NCI-H526 treated with DMSO at 0.1 percent for 48 hours (cell line): ENCODE data around the gene PRRX2.

Experiments
- DNase-seq: peaks from one replicate; lab custom pipeline; 2025; lab: John Stamatoyannopoulos, UW

PRRX2 gene

GRCh38 chr9:129637102-129637501 is 28.3 kb upstream of the PRRX2 start:
- no peak for DNase-seq

DNA sequence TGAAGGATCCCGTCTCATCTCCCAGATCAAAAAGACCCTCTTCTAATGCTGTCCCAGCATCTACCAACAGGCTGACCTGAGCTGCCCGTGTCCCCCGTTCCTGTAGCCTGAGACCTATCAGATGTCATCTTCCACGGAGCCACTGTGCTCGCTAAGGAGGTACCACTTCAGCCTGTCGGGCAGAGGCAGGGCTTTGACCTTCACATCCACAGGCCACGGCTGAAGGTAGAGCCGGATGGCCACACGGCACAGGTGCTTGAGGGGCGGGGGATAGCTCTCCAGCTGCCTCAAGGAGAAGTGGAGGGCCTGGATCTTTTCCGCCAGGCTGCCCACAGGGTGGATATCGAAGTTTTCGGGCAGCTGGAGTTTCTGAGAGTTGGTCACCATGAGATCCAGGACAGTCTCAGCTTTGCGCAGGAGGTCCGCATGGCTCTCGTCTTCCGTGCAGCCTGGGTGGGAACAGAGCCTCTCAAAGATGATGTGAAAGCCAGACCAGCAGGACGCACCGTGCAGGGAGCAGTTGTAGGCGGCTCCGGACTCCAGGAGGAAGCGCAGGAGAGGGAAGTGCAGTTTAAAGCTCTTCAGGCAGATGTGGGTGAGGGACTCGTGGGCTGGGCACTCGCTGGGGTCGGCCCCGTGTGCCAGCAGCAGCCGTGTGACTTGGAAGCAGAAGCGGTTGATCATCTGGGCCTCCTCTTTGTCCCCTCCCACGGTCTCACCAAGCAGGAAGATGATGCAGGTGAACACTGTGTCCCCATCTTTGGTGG is 27.6 kb upstream of the PRRX2 start:
- DNase-seq = no peak

DNA sequence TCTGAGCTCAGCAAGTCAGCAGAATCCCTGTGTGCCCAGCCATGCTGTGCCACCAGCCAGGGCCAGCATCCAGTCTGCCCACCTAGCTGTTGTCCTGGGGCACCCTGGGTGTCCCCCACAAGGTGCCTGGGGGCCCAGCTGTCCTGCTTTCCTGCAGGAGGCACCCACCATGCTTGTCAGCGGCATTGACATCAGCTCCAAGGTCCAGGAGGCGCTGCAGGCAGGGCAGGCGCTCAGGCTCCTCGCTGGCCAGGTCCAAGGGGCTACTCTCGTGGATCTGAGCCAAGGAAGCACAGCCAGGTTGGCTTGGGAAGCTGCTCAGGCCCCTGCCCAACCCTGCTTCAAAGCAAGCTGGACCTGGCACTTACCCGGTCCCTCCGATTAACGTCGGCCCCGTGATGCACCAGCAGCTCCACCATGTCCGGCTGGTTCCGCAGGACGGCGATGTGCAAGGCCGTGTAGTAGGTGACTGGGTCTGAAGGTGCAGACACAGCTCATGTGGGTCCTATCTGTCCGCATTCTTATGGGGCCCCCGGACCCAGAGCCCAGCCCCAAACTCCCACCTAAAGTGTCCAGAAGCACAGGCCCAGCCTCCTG is 26.3 kb upstream of the PRRX2 start:
- DNase-seq = no peak

DNA sequence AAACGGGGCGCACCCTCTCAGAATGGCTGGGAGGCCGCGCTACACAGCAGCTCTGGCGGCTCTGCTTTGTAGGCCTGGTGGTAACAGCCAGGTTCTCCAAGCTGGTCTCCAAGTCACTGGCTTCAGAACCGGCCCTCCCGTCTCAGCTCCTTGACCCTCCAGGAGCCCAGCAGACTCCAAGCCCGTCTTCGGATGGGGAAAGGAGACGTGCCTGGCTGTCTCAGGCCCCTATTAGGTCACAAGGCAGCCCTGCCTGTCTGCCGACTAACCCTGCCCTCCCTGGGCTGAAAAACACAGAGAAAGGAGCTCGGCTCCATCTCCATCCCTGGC is 25.7 kb upstream of the PRRX2 start:
- no peak for DNase-seq

DNA sequence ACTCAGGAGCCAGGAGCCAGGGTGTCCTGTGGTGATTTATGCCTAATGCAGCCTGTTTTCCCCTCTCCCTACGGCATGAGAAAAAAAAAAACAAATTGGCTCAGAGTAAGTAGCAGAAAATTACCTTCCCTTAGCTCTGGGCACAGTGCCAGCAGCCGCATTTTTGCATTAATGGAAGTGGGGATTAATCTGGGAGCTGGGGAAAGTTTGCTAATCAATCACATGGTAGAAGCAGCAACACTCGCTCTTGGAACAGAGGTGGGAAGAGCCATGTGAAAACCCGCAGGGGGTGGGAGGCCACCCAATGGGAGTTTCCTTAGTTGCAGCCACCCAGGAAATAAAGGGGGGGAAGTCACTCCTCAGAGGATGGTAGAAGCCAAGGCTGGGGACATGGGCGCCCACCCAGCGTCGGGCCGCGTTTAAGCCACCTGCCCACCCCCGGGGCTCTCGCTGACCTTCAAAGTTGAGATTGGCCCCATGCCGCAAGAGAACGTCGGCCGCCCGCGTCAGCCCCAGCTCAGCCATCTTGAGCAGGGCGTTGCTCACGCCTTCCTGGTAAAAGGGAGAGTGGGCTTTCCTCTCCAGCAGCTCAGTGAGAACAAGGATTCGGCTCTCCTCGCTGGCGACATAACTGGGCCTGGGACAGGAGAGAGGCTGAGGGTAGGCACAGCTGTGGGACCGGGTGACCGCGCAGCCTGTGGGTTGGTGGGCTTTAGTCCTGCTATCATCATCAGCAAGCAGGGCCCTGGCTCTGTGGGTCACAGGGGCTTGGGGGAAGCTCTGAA is 25.2 kb upstream of the PRRX2 start:
- DNase-seq = no peak

DNA sequence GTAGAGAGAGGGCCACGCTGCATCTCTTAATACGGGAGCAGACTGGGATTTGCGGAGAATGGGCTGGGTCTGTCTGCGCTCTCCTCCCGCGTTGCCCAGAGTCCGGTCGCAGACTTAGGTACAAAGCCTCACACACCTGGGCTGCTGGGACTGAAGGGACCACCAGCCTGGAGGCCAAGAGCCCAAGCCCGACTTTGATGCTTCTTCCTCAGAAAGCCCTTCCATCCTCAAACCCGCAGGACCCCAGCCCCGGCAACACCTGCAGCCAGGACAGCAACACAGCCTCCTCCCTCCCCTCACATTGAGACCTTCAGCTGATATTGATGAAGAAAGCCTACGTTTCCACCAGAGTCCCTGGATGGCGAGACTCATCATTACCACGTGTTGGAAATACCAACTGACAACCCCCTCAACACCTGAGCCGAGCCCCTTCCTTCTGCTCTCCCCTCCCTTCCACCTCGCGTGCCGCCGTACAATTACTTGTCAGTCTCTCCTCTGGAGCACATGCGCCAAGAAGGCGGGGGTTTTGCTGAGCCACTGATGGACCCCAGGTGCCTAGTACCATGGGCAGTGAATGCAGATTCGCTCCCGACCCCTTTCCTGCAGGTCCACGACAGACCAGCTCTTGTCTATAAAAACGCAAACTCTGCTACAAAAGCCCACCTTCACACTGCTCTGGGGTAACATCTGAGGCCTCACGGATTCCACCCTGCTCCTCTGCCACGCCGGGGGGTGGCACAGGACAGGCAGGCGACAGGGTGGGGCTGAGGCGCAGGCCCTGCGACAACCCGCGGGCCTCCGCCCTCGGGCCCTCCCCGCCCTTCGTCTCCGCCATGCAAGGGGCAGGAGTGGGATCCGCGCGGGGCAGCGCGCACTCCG is 24.3 kb upstream of the PRRX2 start:
- DNase-seq = no peak

DNA sequence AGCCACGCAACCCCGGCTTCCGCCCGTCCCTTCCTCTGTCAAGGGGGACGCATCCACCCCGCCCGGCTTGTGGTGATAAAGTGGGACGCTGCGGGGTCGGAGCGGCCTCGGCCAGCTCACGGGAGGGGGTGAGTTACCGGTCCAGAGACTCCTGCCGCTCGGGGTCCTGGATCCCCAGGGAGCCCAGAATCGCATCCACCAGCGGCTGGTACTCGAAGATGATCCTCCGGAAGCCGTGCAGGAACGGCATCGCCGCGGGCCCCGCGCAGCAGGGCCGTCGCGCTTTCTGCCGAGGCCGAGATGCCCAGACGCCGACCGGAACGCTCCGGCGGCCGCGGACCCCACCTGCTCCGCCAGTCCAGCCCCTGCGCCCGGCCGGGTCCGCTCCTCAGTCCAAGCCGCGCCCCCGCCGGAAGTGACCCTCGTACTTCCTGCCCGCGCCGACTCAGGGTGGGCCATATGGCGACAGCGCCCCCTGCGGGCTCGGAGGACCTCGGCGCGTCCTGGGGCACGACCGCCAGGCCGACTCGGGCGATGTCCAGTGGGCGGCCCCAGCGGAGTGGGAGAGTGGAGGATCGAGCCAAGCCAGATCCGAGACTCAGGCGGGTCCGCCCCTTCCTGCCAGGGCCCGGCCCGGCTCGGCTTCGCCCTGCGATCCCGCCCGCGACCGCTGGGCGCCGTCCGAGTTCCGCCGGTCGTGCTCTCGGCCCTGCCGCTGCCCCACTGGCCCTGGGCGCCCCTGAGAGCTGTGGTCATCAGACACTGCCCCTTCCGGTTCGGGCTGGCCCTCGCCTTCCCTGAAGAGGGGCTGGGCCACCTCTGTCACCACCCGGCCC is 23.5 kb upstream of the PRRX2 start, which contains the start of gene ASB6:
TSS of gene ASB6 (minus strand) at position 402 of the 836 bp plus-strand sequence. CDS start at position 250, 152 bp downstream.
- peak; percentile 64 for DNase-seq

- DNase-seq = no peak
These were observed 21.7 kb upstream of the PRRX2 start for GRCh38 chr9:129643706-129644105.

DNA sequence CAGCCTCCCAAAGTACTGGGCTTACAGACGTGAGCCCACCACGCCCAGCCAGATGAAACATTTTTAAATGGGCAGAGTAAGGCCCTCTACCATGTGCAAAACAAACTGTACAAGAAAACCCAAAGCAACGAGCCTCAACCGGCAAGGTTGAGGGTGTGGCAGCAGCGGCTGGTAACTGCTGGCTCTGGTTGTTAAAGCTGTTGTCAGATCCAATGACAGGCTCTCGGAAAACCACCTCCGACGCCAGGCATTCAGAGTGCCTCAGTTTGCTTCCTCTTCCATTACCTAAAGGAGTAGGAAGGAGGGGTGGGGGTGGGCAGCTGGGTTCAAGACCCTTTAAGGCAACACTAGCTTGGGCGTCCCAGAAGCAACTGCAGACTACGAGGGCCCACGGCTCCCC is 21.1 kb upstream of the PRRX2 start:
- DNase-seq = no peak

DNA sequence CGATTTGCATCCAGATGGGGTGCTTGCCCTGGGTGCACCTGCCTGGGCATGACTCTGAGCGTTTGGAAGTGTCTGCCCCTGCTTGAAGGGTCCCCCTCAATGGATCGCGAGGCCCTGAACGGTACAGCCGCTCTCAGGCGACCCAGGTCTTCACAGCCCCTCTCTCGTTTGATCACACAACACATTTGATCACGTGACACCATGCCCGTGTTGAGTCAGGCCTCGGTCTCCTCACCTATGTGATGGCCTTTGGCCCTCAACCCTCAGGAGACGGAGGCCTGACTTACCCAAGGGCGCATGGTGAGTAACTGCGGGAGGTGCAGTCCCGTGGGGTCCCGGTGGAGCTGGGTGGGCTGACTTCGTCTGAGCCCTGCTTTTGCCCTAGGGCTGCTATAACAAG is 20.5 kb upstream of the PRRX2 start:
- DNase-seq = no peak

- DNase-seq = no peak
These were observed 19.2 kb upstream of the PRRX2 start for GRCh38 chr9:129646252-129646651.

DNA sequence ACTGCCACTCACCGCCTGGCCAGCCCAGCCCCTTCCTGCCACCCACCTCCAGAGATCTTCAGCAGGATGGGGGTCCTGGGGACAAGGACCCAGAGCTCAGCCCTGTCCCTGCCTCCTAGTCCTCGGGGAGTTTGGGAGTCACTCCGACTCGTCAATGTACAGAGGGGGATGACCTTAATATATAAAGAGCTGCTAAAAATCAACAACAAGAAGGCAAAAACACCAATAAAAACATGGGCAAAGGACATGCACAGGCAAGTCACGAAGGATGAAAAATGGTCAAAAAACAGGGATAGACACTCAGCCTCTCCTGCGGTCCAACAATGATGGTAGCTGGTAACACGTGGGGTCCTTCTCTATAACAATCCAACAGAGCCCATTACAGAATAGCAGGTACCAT is 18.8 kb upstream of the PRRX2 start:
- DNase-seq = no peak

DNA sequence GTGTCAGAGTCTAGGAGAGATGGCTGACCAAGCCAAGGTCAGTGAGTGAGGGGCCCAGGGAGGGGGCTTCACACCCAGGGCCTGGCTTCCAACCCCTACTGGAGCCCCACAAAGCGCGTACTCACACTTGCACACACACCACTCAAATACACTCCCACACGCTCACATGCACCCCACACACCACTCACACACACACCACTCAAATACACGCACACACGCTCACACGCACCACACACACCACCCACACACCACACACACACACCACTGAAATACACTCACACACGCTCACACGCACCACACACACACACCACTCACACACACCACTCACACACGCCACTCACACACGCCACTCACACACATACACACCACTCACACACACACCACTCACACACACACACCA is 17.8 kb upstream of the PRRX2 start:
- DNase-seq = no peak

GRCh38 chr9:129648092-129648763 is 17.2 kb upstream of the PRRX2 start:
- no peak for DNase-seq

- no peak for DNase-seq
These were observed 16.7 kb upstream of the PRRX2 start for GRCh38 chr9:129648764-129649115.

DNA sequence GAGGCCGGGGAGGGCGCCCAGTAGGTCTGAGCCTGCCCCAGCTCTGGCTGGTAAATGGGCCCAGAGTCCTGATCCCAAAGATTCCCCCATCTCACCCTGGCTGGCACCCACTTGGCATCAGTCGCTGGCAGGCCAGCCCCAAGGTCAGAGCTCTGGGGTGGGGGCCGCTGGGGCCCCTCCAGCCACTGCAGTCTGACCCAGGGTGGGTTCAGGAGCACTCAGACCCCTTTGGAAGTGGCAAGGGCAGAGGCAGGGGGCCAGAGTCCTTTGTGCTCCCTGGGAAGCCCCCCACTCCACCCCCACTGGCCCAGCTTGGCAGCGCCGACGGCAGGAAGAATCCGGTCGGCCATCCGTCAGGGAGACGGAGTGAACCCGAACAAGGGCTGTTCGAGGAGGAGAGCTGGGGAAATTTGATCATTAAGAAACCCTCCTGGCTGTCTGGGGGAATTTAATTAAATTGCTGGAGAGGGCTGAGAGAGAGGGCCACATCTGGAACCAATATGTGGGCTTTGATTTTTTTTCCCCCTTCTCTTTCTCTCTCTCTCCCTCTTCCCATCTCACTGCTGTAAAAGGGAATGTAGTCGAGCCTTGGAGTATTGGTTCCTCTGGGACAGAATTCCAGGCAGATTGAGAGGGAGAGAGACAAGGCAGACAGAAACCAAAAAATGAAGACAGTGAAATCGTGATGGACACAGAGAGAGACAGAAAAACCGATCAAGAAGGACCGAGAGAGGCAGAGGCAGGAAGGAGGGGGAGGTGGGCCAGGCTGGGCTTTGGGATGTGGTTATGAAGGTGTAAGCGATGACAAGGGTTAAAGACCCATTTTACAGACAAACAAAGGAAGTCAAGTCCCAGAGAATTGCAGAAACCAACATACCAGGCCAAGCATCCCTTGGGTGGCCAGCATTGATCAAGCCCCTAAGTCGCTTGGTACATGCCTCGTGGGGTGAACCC is 15.4 kb upstream of the PRRX2 start:
- DNase-seq = no peak

- DNase-seq = no peak
These were observed 14.7 kb upstream of the PRRX2 start for GRCh38 chr9:129650680-129651235.

- no peak for DNase-seq
These were observed 11.5 kb upstream of the PRRX2 start for GRCh38 chr9:129653823-129654553.
